ENCODE measurements around the gene SH3BP2. TPM values are rescaled to one million over a fixed set of nuclear protein-coding genes. Genes with fewer than 3 reads are reported as not detected.

SH3BP2 gene
- total RNA-seq, 1 experiment from 2014 or later, result 54.0 TPM

- peaks cover 13% of the 10 kb centered on the region for H3K4me1 ChIP-seq (replicated peaks; ENCODE audit: insufficient read depth)
- TF ChIP-seq EZH2 (IDR thresholded peaks at IDR 0.05; ENCODE audit: low read depth), result no peak
- no peak for TF ChIP-seq CTCF (conservative IDR thresholded peaks at IDR 0.05)
- H3K27ac ChIP-seq, result no peak overlapping the region
- no peaks in the 10 kb centered on the region; the same call in 1 of the 2 replicates for H3F3A ChIP-seq (ENCODE audit: insufficient read depth, low read depth)
- POLR2A ChIA-PET (ENCODE audit: unreplicated experiment), result no interaction called here
- H2AFZ ChIP-seq, result no peak overlapping the region
- H3K9me3 ChIP-seq (ENCODE audit: insufficient read depth, low read depth), result no peaks in the 10 kb centered on the region
- CTCF ChIA-PET, result no interaction called here
- H3K9me2 ChIP-seq (ENCODE audit: insufficient read depth), result no peaks in the 10 kb centered on the region
- intact Hi-C loops (cut with micrococcal nuclease; ENCODE audit: unreplicated experiment), result no loop called here
- H3K27me3 ChIP-seq (ENCODE audit: insufficient read depth, low read depth), result no peaks in the 10 kb centered on the region
- no peak for DNase-seq
- no TSS peak for BruUV-seq (replicated peaks)
- no peak overlapping the region for H3K4me3 ChIP-seq
- no peaks in the 10 kb centered on the region for H3K36me3 ChIP-seq (ENCODE audit: low read depth)
- no peaks in the 10 kb centered on the region for H4K20me1 ChIP-seq (ENCODE audit: insufficient read depth)
- no peak overlapping the region for H3K4me2 ChIP-seq
- H3K79me2 ChIP-seq (ENCODE audit: low read depth), result no peaks in the 10 kb centered on the region
These were observed 94.5 kb downstream of the SH3BP2 start for GRCh38 chr4:2887343-2887742.

GRCh38 chr4:2888886-2889285 lies 96.0 kb downstream of the SH3BP2 start:
- Histone ChIP-seq H3K4me1 (replicated peaks; ENCODE audit: insufficient read depth) (peaks cover 13% of the 10 kb centered on the region), H3K27me3 (ENCODE audit: insufficient read depth, low read depth) (no peaks in the 10 kb centered on the region), H3K79me2 (ENCODE audit: low read depth) (no peaks in the 10 kb centered on the region), H3K9me2 (ENCODE audit: insufficient read depth) (no peaks in the 10 kb centered on the region), H3K9me3 (ENCODE audit: insufficient read depth, low read depth) (no peaks in the 10 kb centered on the region), H3K36me3 (ENCODE audit: low read depth) (no peaks in the 10 kb centered on the region), H3F3A (ENCODE audit: insufficient read depth, low read depth) (no peaks in the 10 kb centered on the region; the same call in 1 of the 2 replicates), H3K4me2 (no peak overlapping the region), H4K20me1 (ENCODE audit: insufficient read depth) (no peaks in the 10 kb centered on the region), H3K27ac (no peak overlapping the region), H2AFZ (no peak overlapping the region), H3K4me3 (no peak overlapping the region)
- no peak for DNase-seq
- no TSS peak for BruUV-seq (replicated peaks)
- intact Hi-C loops (cut with micrococcal nuclease; ENCODE audit: unreplicated experiment), result no loop called here
- TF ChIP-seq CTCF (conservative IDR thresholded peaks at IDR 0.05) (no peak), EZH2 (IDR thresholded peaks at IDR 0.05; ENCODE audit: low read depth) (no peak)
- CTCF ChIA-PET, result no interaction called here
- POLR2A ChIA-PET (ENCODE audit: unreplicated experiment), result interaction anchor here (0.6 kb wide), 1 partner anchor 49 kb away, joined by 9 read pairs; no protein-coding TSS in a partner anchor

Other genes starting within 250 kb of the SH3BP2 start
- gene TNIP2, start 36.7 kb upstream of the SH3BP2 start, total RNA-seq (2021), result 37.1 and 44.8 TPM in 2 replicates
- 178 and 181 TPM in 2 replicates for gene ADD1, start 50.8 kb downstream of the SH3BP2 start, total RNA-seq (2021)
- 30.9 and 33.6 TPM in 2 replicates for gene NOP14, start 170.3 kb downstream of the SH3BP2 start, total RNA-seq (2021)
- gene GRK4, start 170.5 kb downstream of the SH3BP2 start, total RNA-seq (2021), result 3.1 and 4.4 TPM in 2 replicates

Data from PC-9 (cell line).